WI38 (cell line): ENCODE measurements around the gene SLC29A3.

Experiments used
- H3K4me3 ChIP-seq: 2 replicates; pipeline ENCODE4 v1.5.1; 2011; ENCODE audit warnings: low read depth, mild to moderate bottlenecking, control low read depth, low read length
- CTCF ChIP-seq: IDR thresholded peaks from 2 replicates; pipeline ENCODE4 v1.5.1; 2012; ENCODE audit warnings: low read depth, mild to moderate bottlenecking, control low read depth, low read length

SLC29A3 gene

GRCh38 chr10:71408436-71409225 is 89.6 kb downstream of the SLC29A3 start:
- H3K4me3 ChIP-seq, result no peak overlapping the region
- TF ChIP-seq CTCF, result no peak

GRCh38 chr10:71409516-71410104 is 90.6 kb downstream of the SLC29A3 start:
- no peak overlapping the region for H3K4me3 ChIP-seq
- TF ChIP-seq CTCF, result no peak
